HG03064 (cell line): ENCODE data around the gene RUNX1.

ENCODE experiments used
- ATAC-seq: cut with Tn5 transposase; IDR thresholded peaks from one replicate; pipeline ENCODE4 v1.9.1; 2021; ENCODE audit warnings: low read depth; ENCODE audit not compliant: unreplicated experiment

Gene RUNX1

GRCh38 chr21:34801519-34802132 lies 247.5 kb downstream of the RUNX1 start:
- no peak for ATAC-seq

GRCh38 chr21:34800797-34801518 lies 248.1 kb downstream of the RUNX1 start:
- no peak for ATAC-seq

- no peak for ATAC-seq
These were observed 250.0 kb downstream of the RUNX1 start for GRCh38 chr21:34799092-34799491.

- ATAC-seq: no peak
These were observed 251.1 kb downstream of the RUNX1 start for GRCh38 chr21:34797921-34798535.

- no peak for ATAC-seq
These were observed 251.9 kb downstream of the RUNX1 start for GRCh38 chr21:34797201-34797525.

DNA sequence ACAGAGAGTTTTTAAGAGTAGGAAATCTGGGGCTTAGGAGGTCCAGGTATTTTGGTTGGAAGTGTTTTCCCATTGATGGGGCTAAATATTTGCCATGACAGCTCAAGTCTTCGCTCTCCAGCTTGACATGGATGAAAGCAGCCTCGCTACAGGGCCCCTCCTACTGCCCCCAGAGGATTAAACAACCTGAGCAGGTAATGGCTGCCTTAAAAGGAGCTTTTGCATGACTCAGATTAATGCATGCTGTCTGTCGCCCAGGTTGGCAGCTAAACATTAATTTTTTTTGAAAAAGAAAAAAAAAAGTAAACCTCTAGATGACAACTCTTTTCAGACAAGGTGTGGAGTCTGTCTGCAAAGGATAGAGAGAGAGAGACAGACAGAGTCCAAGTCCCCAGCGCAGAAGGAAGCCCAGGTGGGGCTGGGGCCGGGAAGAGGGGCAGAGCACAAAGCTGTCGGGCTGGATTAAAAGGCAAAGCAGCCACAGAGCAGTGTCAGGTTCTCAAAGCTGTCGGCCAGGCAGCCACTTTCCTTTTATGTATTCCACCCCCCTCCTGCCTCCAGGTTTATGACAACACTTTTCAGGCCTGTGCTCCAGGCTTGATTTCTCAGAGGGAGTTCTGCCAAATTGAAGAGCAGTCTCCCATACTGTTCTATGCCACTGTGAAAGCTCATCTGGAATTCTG lies 252.4 kb downstream of the RUNX1 start:
- no peak for ATAC-seq

DNA sequence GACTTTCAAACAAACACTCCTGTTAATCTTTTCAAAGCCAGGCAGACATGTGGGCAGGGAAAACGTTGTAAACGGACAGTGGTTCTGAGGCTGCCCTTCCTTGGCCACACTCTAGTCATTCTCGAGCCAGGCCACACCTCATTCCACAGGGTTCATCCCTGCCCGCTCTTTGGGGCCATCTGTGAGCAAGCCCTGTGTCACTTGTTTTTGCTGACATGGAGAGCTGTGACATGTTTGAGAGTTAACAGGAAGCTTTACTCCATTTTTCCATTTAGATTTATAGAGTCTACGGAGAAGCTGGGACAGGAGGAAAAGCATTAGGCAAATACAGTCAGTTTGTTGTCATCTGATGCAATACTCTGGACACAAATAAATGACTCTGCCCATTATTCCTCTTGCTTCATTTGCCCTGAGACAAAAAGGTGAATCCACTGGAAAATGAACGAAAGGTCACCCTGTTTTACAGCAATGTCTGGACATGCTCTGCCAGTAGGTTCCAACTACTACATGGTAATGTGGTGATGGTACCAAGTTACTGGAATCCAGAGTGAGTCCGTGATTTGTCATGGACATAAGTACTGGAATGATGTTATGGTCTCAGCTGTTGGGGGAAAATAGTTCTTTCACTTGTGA lies 253.4 kb downstream of the RUNX1 start:
- ATAC-seq: no peak

DNA sequence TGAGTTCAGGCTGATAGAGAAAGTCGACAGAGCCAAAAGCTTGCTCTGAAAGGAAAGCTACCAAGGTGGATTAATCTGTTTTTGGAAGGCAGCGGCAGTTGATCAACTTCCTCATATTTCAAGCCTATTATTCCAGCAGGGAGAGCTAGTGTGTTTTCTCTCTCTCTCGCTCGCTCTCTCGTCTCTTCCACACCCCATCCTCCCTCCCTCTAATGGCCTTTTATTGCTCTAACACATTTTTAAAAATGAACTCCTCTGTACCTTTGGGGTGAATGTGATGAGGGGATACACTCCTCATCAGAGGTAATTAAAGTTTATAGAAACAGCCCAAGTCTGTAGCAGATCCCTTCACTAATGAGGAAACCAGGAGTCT lies 253.9 kb downstream of the RUNX1 start:
- ATAC-seq: no peak

GRCh38 chr21:34794686-34795085 lies 254.4 kb downstream of the RUNX1 start:
- ATAC-seq: no peak

DNA sequence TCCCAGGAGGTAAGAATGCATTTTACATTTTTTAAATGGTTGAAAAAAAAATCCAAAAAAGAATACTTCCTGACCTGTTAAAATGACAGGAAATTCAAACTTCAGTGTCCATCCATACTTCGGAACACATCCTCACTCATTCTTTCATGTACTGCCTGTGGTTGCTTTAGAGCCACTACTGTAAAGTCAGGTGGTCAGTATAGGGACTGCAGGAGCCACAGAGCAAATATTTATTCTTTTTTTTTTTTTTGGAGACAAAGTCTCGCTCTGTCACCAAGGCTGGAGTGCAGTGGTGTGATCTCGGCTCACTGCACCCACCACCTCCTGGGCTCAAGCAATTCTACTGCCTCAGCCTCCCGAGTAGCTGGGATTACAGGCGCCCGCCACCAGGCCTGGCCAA lies 255.6 kb downstream of the RUNX1 start:
- no peak for ATAC-seq

GRCh38 chr21:34792504-34793089 lies 256.5 kb downstream of the RUNX1 start:
- no peak for ATAC-seq

- ATAC-seq: no peak
These were observed 257.2 kb downstream of the RUNX1 start for GRCh38 chr21:34791776-34792503.

- ATAC-seq: no peak
These were observed 258.3 kb downstream of the RUNX1 start for GRCh38 chr21:34790834-34791233.

DNA sequence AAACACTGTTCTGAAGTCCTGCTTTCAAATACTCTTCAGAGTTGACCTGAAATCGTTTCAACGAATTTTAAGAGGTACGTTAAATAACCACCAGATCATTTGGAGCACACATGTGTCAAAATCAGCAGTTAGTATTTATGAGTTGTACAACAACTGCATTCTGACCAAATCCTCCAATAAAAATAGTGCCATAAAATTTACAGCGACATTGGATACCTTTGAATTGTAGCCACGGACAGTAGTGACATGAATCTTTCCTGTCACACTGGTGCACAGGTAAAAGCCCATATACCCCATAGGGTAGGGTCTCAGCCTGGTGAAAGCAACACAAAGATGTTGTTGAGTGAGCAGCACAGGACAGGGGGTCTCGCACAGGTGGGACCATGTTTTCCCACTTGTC lies 258.8 kb downstream of the RUNX1 start:
- no peak for ATAC-seq

- no peak for ATAC-seq
These were observed 260.2 kb downstream of the RUNX1 start for GRCh38 chr21:34788879-34789278.

DNA sequence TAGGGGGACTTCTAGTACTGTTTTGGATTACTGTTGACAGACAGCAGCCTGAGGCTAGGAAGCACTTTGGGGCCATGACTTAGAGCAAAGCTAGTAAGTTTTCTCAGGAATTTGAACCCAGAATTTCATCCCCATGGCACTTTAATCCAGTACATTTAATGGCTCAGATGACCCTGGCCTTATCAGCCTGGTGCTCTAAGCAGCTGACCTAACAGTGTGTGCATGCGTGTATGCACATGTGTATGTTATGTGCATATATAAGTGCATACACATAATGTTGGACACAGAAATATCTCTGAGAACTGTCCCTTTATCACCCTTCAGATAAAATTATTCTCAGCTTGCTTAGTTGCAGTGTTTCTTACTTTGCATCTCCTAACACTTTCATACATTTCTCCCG lies 265.3 kb downstream of the RUNX1 start:
- ATAC-seq: no peak

- no peak for ATAC-seq
These were observed 266.4 kb downstream of the RUNX1 start for GRCh38 chr21:34782506-34783360.

DNA sequence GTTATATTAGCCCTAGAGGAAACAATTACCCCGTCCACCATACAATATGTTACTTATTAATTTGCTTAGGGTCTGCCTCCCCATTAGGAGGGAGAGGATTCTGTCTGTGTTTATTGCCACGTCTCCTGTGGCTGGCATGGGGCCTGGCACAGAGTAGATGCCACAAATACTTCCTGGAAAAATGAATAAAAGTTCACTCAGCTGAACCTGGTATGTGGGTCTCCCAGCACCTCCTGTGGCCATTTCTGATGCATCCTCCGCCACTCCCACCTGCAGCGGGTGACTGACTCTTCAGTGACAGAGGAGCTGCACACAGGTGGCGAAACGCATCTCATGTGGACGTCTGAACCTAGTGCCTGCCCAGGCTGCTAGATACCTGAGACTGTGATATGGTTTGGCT lies 267.6 kb downstream of the RUNX1 start:
- ATAC-seq: no peak

- no peak for ATAC-seq
These were observed 269.2 kb downstream of the RUNX1 start for GRCh38 chr21:34779860-34780259.
